Heart right ventricle (tissue), 16 donors: ENCODE results near the gene CALCR. TPM values are rescaled to one million over a fixed set of nuclear protein-coding genes. Genes with fewer than 3 reads are reported as not detected.
"Not testable (repeated sequence)": the region's sequence is repeated elsewhere in the genome, so short reads cannot be mapped to it uniquely, and the experiment has no call there.

Experiments used
- ATAC-seq, 8 donors: fragments of 200-7000 bp; cut with Tn5 transposase; one replicate each; pipeline ENCODE4 v1.9.1; 2020; ENCODE audit warnings: mild to moderate bottlenecking in 8 of 8, moderate library complexity in 8 of 8, moderate number of reproducible peaks in 1 of 8
- DNase-seq, 2 donors: peaks; one replicate each; pipeline ENCODE4 v3.0.0-alpha.2; 2020
- H3K27ac ChIP-seq, 10 donors: fragments of 200-600 bp; sonication (generic) in 2 of 10; one replicate each; pipeline versions ENCODE4 v1.5.0 to v1.8.0; 2020 to 2022; ENCODE audit warnings: mild to moderate bottlenecking in 3 of 10
- H3K27me3 ChIP-seq, 7 donors: fragments of 200-600 bp; one replicate each; pipeline ENCODE4 v1.8.0; 2021 to 2022; ENCODE audit warnings: mild to moderate bottlenecking in 2 of 7
- H3K36me3 ChIP-seq, 9 donors: fragments of 200-600 bp; sonication (generic) in 1 of 9; one replicate each; pipeline versions ENCODE4 v1.5.0 to v1.8.0; 2020 to 2022; ENCODE audit warnings: mild to moderate bottlenecking in 2 of 9
- H3K4me1 ChIP-seq, 9 donors: fragments of 200-600 bp; sonication (generic) in 1 of 9; one replicate each; pipeline versions ENCODE4 v1.5.0 to v1.8.0; 2020 to 2022; ENCODE audit warnings: mild to moderate bottlenecking in 4 of 9
- H3K4me3 ChIP-seq, 10 donors: fragments of 200-600 bp; sonication (generic) in 2 of 10; one replicate each; pipeline versions ENCODE4 v1.5.0 to v1.8.0; 2020 to 2022; ENCODE audit warnings: mild to moderate bottlenecking in 7 of 10, moderate library complexity in 2 of 10
- H3K9me3 ChIP-seq, 11 donors: fragments of 200-600 bp in 10 of 11; sonication (generic) in 2 of 11; one replicate each; pipeline versions ENCODE4 v1.5.0 to v1.8.0; 2013 to 2022; ENCODE audit warnings: mild to moderate bottlenecking in 2 of 11, control low read depth in 1 of 11, moderate library complexity in 1 of 11
- CTCF ChIP-seq, 9 donors: fragments of 200-600 bp; sonication (generic) in 2 of 9; IDR thresholded peaks; one replicate each; pipeline versions ENCODE4 v1.5.0 to v1.8.0; 2021 to 2022; ENCODE audit warnings: antibody characterized with exemption in 9 of 9, mild to moderate bottlenecking in 5 of 9, moderate library complexity in 1 of 9
- WGBS, 2 donors: extraction: QIAGEN DNeasy Blood & Tissue Kit; methylation state at CpG; one replicate each; pipeline ENCODE4 v1.1.7; 2013; ENCODE audit warnings: inconsistent platforms in 1 of 2; 5-methylcytosine and 5-hydroxymethylcytosine counted together
- intact Hi-C, 10 donors: fragments of 100-400 bp; cut with DNase I; formaldehyde crosslinking; loops; one replicate each; pipeline versions ENCODE4 v1.11.1 to v1.14.2; 2022
- polyA plus RNA-seq, 2 donors: library from polyadenylated mRNA; stranded (reverse); fragments of 200-250 nt; gene quantifications; one replicate each; pipeline ENCODE4 v1.2.3, GENCODE V29; 2013
- total RNA-seq, 10 donors: library from RNA; stranded (reverse); fragmentation: NEBNext Ultra II Directional in 3 of 10; extraction: Animal tissue kit (Norgen Biotek cat#: 25700) in 3 of 10; gene quantifications; one replicate each; pipeline versions ENCODE4 v1.2.1 to v1.2.4, GENCODE V29; 2021 to 2023
- donor health status: Arrhythmogenic right ventricular cardiomyopathy.
- donor health status: ischemic (EF 13 %, LVEDD 7.1; RV severe dilation, severe dysfunction).
- donor health status: healthy with polysubstance abuse.
- donor health status: DM: no; HTN: yes; CAD: no.
- donor health status: DM: no; HTN: no; CAD: no.
- donor health status: ischemic (EF 25% LVEDD 6.9; RV normal size, moderate dysfunction).
- donor health status: ischemic (EF 25% LVEDD 5.7; RV mildly dilated, moderate dysfunction).
- donor health status: healthy.
- donor health status: DM: yes; HTN: yes; CAD: no.
- donor health status: Ischemic cardiomyopathy.
- donor health status: ischemic (EF 35%, LVEDD 5.7; RV mildly dilated, moderate dysfunction).
- donor health status: nonischemic (EF 11% LVEDD 7.7; RV severe dilation, severe dysfunction).
- donor health status: DM: yes; HTN: yes; CAD: no.
- donor health status: PGD.
- donor health status: ischemic (EF 29% LVEDD 5.4; RV normal size, mild dysfunction).
- donor health status: nonischemic (EF 23%, LVEDD 6.1; RV moderate dilation, normal function).

CALCR gene
- total and polyA plus RNA-seq, 12 donors: 0.10 to 0.12 TPM; not detected in 10

- no peak for ATAC-seq
- intact Hi-C loops: no loop called here
- Histone ChIP-seq H3K4me3 (no peak overlapping the region), H3K4me1 (no peaks in the 10 kb centered on the region), H3K27me3 (peaks cover 0 to 3% (median 0%) of the 10 kb centered on the region in 7 donors), H3K27ac (no peak overlapping the region), H3K9me3 (no peaks in the 10 kb centered on the region), H3K36me3 (no peaks in the 10 kb centered on the region)
- no peak for DNase-seq
- WGBS, 2 donors: 75 to 81% methylated on average over 1 of the region's 1 CpG
- no peak for TF ChIP-seq CTCF (IDR thresholded peaks at IDR 0.05)
Measured at GRCh38 chr7:93592588-93593266, 18.2 kb upstream of the CALCR start.

GRCh38 chr7:93591224-93592050 is 16.9 kb upstream of the CALCR start:
- WGBS, 2 donors: 88% methylated on average over 22 to 24 of the region's 34 CpGs
- DNase-seq, H3K4me1 ChIP-seq, H3K9me3 ChIP-seq, H3K27ac ChIP-seq, H3K4me3 ChIP-seq, intact Hi-C loops, ATAC-seq, H3K36me3 ChIP-seq, H3K27me3 ChIP-seq: not testable (repeated sequence)

- H3K27me3 ChIP-seq, H3K9me3 ChIP-seq, intact Hi-C loops, ATAC-seq, H3K27ac ChIP-seq, DNase-seq, H3K4me1 ChIP-seq, H3K4me3 ChIP-seq, H3K36me3 ChIP-seq: not testable (repeated sequence)
- WGBS, 2 donors: 90 to 91% methylated on average over 17 to 18 of the region's 22 CpGs
Measured at GRCh38 chr7:93586479-93586865, 11.9 kb upstream of the CALCR start.

- DNase-seq, H3K36me3 ChIP-seq, H3K9me3 ChIP-seq, intact Hi-C loops, H3K4me3 ChIP-seq, H3K27ac ChIP-seq, H3K27me3 ChIP-seq, H3K4me1 ChIP-seq, ATAC-seq: not testable (repeated sequence)
- WGBS, 2 donors: 94 to 95% methylated on average over 22 to 36 of the region's 54 CpGs
Measured at GRCh38 chr7:93585694-93586478, 11.4 kb upstream of the CALCR start.

- H3K4me1 ChIP-seq: peaks cover 0 to 11% (median 0%) of the 10 kb centered on the region in 9 donors
- peaks cover 0 to 33% (median 22%) of the 10 kb centered on the region in 7 donors for H3K27me3 ChIP-seq
- ATAC-seq: no peak
- TF ChIP-seq CTCF (IDR thresholded peaks at IDR 0.05): no peak
- DNase-seq: no peak
- intact Hi-C loops: no loop called here
- no peak overlapping the region for H3K27ac ChIP-seq
- H3K4me3 ChIP-seq: no peak overlapping the region
- WGBS, 2 donors: 77 to 79% methylated on average over 2 of the region's 2 CpGs
- no peaks in the 10 kb centered on the region for H3K36me3 ChIP-seq
- H3K9me3 ChIP-seq: no peaks in the 10 kb centered on the region
Measured at GRCh38 chr7:93579431-93579830, 4.9 kb upstream of the CALCR start.
